Neural crest cell (in vitro differentiated cells): ENCODE data around the gene HACD4. TPM values are rescaled to one million over a fixed set of nuclear protein-coding genes. Genes with fewer than 3 reads are reported as not detected.

Source experiments
- DNase-seq: peaks from one replicate; pipeline ENCODE4 v3.0.0; 2021; ENCODE audit warnings: low read depth, mixed read lengths, low spot score
- H3K27ac Mint-ChIP-seq: one replicate; pipeline ENCODE4 v1.8.0; 2021; ENCODE audit warnings: mild to moderate bottlenecking, mixed read lengths; ENCODE audit not compliant: unreplicated experiment
- H3K27me3 Mint-ChIP-seq: 2 replicates; pipeline ENCODE4 v1.8.0; 2021; ENCODE audit warnings: low read depth, mild to moderate bottlenecking, mixed read lengths
- H3K36me3 Mint-ChIP-seq: 2 replicates; pipeline ENCODE4 v1.8.0; 2021; ENCODE audit warnings: low read depth, mild to moderate bottlenecking, mixed read lengths
- H3K4me1 Mint-ChIP-seq: 2 replicates; pipeline ENCODE4 v1.8.0; 2021; ENCODE audit warnings: mixed read lengths
- H3K4me3 Mint-ChIP-seq: one replicate; pipeline ENCODE4 v1.8.0; 2021; ENCODE audit warnings: mild to moderate bottlenecking, mixed read lengths
- H3K9me3 Mint-ChIP-seq: 2 replicates; pipeline ENCODE4 v1.8.0; 2021; ENCODE audit warnings: mixed read lengths
- CTCF ChIP-seq: fragments of 200-600 bp; sonication (generic); conservative IDR thresholded peaks from 2 replicates; pipeline ENCODE4 v1.5.0; 2021; ENCODE audit warnings: antibody characterized with exemption, mild to moderate bottlenecking
- total RNA-seq: library from RNA; stranded (reverse); gene quantifications from 2 replicates; pipeline ENCODE4 v1.2.1, GENCODE V29; 2021

Gene HACD4
- total RNA-seq, 1 donor from 2014 or later, result 0.72 TPM

DNA sequence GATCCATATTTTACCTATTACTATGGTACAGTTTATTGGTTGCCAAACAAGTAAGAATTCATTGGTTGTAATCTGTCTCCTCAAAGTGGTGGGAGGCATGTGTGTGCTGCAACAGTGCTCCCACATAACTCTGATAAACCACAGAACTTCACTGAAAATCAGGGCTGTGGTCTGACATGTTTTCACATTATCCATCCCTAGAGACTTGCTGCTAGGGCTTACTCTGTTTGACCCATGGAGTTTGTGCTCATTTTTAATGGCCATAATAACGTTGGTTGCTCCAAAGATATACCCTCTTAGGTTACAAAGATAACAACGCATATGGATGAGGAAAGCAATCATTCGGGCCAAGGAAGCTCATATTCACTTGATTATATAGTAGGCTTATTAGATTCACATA, 37.0 kb downstream of the HACD4 start:
- Mint-ChIP-seq H3K4me1 (no peaks in the 10 kb centered on the region), H3K27me3 (no peaks in the 10 kb centered on the region), H3K36me3 (peaks cover 37% of the 10 kb centered on the region), H3K9me3 (no peaks in the 10 kb centered on the region), H3K4me3 (no peak overlapping the region), H3K27ac (no peak overlapping the region)
- no peak for DNase-seq
- TF ChIP-seq CTCF, result no peak

DNA sequence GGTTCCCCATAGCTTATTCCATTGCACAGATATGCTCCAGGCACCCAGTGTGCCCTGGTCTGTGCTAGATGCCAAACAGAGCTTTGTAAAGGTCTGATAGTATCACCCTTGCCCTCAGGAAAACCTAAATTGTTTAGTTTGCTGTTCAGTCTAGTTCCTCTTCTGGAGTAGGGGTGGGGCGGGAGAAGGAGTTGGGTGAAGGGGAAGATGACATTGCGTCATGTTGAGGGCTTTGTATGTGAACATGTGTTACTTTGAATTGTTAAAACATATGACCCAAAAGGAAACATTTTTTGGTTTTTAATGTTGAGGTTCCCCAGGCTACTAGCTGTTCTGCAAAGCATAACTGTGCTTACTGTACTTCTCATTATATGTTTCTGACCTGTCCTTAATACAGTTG, 40.6 kb downstream of the HACD4 start:
- no peak overlapping the region for H3K27ac Mint-ChIP-seq

GRCh38 chr9:20989923-20990341, 41.5 kb downstream of the HACD4 start:
- no peak overlapping the region for H3K27ac Mint-ChIP-seq
- peaks cover 20% of the 10 kb centered on the region for H3K36me3 Mint-ChIP-seq
- H3K4me3 Mint-ChIP-seq, result no peak overlapping the region
- H3K27me3 Mint-ChIP-seq, result no peaks in the 10 kb centered on the region
- H3K9me3 Mint-ChIP-seq, result no peaks in the 10 kb centered on the region
- no peak for TF ChIP-seq CTCF
- DNase-seq, result no peak
- H3K4me1 Mint-ChIP-seq, result no peaks in the 10 kb centered on the region

More for the DNA sequence above, 40.6 kb downstream of the HACD4 start:
- Mint-ChIP-seq H3K9me3 (no peaks in the 10 kb centered on the region), H3K4me1 (no peaks in the 10 kb centered on the region), H3K4me3 (no peak overlapping the region), H3K36me3 (peaks cover 26% of the 10 kb centered on the region), H3K27me3 (no peaks in the 10 kb centered on the region)
- no peak for TF ChIP-seq CTCF
- no peak for DNase-seq

DNA sequence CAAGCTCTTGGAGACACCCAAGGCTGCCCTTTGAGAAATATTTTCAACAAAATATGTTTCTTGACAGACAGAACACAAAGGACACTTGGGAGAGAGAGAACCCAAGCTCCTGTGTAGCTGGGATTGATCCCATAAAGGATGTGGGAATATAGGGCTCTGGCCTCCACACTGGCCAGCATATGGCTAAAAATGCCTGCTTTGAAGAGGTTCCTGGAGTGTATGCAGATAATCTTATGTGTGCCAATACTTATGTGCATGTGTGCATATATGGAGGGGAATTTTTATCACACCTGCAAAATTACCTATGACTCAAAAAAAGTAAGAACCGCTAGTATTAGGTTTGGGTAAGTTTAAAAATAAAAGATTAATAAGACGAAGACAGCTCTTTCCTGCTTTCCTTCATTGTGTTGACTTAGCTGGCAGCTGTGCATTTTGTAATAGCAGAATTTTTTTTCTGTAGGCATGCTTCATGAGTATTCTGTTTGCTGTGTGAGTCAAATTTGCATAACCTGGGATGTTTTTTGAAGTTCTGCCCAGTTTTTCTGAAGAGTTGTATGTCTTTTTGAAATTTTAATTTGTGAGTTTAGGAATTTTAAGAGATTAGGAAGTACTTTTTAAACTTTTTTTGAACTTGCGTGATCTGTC, 42.6 kb downstream of the HACD4 start:
- Mint-ChIP-seq H3K27ac (no peak overlapping the region), H3K4me1 (no peaks in the 10 kb centered on the region), H3K4me3 (no peak overlapping the region), H3K27me3 (no peaks in the 10 kb centered on the region), H3K36me3 (peaks cover 16% of the 10 kb centered on the region), H3K9me3 (no peaks in the 10 kb centered on the region)
- no peak for TF ChIP-seq CTCF
- DNase-seq, result no peak

DNA sequence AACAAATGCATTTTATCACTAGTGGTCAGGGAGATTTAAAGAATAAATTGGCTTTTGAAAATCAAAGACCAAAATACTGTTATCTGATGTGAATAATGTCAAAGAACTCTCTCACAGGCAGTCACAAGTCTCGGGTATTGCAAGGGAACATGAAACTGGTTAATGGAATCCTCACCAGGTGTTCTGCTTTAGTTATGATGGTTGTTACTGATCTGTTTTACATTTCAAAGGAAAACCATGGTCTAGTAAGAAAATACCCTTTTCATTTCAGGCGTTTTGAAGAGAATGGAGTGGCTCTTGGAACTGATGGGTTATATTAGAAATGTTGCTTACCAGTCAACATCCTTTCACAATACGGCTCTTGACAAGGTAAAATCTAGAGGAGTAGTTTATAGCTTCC, 43.4 kb downstream of the HACD4 start:
- H3K27ac Mint-ChIP-seq, result no peak overlapping the region
- no peaks in the 10 kb centered on the region for H3K27me3 Mint-ChIP-seq
- no peak for DNase-seq
- no peak for TF ChIP-seq CTCF
- no peak overlapping the region for H3K4me3 Mint-ChIP-seq
- no peaks in the 10 kb centered on the region for H3K9me3 Mint-ChIP-seq
- H3K36me3 Mint-ChIP-seq, result peaks cover 16% of the 10 kb centered on the region
- no peaks in the 10 kb centered on the region for H3K4me1 Mint-ChIP-seq
